Peyer's patch (tissue), 4 donors: ENCODE measurements around the gene LHB.

Source experiments
- POLR2A ChIP-seq, 2 donors: fragments of 450-650 bp; IDR thresholded peaks; one replicate each; pipeline ENCODE4 v1.5.1; 2017; ENCODE audit warnings: antibody characterized with exemption in 2 of 2, mild to moderate bottlenecking in 2 of 2, moderate library complexity in 2 of 2
- TF ChIP-seq, protein P1 (sequence below), 6 experiments: fragments of 450-650 bp in 4 of 6; fragments of 200-600 bp in 2 of 6; sonication (generic) in 1 of 6; IDR thresholded peaks; one replicate each; pipeline ENCODE4 v1.5.1; 2017 to 2019; ENCODE audit warnings: antibody characterized with exemption in 6 of 6, mild to moderate bottlenecking in 3 of 6, moderate library complexity in 1 of 6

DNA sequence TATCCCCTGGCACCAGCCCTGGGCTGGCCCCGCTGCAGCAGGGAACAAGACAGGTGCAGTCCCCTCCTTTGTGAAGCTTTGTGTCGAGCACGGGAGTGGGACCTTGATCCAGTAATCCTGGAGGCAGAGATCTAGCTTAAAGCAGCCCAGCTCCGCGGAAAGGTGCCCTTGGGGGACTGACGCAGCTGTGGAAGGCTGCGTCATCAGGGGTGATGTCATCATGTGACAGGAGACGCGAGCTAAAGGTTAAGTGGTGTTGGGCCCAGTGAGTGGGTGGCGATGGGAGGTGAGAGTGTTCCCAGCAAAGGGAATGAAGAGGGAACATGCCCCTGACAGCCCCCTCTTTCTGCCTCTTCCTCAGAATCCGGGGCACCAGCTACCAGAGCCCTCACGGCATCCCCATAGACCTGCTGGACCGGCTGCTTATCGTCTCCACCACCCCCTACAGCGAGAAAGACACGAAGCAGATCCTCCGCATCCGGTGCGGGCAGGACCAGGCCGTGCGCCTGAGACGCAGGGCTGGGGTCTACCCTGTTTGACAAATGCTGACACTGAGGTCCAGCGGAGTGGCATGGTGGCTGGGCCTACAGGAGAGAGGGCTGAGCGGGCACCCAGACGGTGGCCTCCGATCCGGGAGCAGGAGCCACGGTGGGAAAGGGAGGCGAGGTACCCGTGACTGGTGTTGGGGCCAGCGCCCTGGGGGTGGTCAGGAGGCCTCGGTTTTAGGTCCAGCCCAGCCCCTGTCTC lies 2.6 kb downstream of the LHB start:
- TF ChIP-seq, protein P1, sequence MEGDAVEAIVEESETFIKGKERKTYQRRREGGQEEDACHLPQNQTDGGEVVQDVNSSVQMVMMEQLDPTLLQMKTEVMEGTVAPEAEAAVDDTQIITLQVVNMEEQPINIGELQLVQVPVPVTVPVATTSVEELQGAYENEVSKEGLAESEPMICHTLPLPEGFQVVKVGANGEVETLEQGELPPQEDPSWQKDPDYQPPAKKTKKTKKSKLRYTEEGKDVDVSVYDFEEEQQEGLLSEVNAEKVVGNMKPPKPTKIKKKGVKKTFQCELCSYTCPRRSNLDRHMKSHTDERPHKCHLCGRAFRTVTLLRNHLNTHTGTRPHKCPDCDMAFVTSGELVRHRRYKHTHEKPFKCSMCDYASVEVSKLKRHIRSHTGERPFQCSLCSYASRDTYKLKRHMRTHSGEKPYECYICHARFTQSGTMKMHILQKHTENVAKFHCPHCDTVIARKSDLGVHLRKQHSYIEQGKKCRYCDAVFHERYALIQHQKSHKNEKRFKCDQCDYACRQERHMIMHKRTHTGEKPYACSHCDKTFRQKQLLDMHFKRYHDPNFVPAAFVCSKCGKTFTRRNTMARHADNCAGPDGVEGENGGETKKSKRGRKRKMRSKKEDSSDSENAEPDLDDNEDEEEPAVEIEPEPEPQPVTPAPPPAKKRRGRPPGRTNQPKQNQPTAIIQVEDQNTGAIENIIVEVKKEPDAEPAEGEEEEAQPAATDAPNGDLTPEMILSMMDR (IDR thresholded peaks at IDR 0.05) = no peak
- no peak for TF ChIP-seq POLR2A (IDR thresholded peaks at IDR 0.05)
